GM18499 (cell line): ENCODE data around the gene DUS1L.

Experiments
- ATAC-seq: cut with Tn5 transposase; IDR thresholded peaks from one replicate; pipeline ENCODE4 v1.9.1; 2021; ENCODE audit warnings: moderate number of reproducible peaks; ENCODE audit not compliant: insufficient read depth, unreplicated experiment

The DUS1L gene

DNA sequence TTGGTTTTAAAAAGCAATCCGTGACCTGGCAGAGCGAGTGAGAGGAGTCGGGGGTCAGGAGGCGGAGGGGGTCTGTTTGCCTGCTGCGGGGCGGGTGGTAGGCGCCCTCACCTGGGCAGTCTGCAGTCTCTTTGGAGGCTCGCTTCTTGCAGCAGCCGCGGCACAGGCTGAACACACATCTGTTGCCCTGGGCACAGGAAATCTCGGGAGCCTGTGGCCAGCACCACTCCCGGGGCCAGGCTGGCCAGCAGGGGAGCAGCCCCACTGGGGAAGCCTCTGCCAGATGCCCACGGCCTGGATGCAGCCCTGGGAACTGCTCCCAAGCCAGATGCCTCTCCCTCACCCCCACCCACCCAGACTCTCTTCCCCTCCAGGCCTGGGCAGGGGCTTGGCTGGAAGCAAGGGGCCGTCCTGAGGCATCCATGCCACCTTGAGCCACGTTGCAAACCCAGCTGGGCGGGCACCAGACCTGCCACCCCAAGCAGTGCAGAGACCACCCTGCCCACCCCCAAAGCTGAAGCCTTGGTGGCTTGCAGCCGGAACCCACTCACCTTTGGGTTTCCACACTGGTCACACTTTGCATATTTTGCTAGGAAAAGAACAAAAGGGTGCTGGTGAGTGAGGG is 7.3 kb downstream of the DUS1L start:
- no peak for ATAC-seq

DNA sequence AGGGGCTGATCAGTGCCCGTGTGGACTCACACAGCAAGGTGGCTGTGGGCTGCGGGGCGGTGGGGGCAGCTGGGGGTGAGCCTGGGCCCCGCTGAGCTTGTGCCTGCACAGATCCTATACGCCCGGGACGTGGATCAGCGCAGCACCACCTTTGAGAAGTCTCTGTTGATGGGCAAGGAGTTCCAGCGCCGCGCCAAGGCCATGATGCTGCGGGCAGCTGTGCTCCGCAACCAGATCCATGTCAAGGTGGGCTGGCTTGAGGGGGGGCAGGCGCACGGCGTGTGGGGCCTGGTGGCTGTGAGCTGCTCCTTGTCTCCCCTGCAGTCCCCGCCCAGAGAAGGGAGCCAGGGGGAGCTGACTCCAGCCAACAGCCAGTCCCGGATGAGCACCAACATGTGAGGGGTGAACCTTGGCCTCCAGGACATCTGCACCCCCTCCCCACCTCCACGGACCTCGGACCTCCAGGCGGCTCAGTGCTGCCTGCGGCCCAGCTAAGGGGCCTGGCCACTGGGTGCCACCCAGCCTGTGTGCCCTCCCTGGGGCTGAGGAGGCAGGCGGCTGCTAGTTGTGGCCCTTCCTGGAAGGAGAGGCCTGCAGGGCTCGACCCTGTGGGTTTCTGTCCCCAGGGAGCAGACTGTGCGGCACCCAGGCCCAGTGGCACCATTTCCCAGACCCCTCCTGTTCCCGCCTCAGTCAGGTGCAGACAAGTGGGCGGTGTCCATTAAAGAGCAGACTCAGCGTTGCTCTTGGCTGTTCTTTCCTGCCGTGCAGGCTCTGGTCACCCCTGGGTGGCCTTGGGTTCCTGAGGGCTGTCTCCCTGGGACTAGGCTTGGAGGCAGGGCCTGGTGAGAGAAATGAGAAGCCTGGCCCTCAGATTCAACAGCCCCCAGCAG is 8.6 kb downstream of the DUS1L start:
- ATAC-seq: no peak

DNA sequence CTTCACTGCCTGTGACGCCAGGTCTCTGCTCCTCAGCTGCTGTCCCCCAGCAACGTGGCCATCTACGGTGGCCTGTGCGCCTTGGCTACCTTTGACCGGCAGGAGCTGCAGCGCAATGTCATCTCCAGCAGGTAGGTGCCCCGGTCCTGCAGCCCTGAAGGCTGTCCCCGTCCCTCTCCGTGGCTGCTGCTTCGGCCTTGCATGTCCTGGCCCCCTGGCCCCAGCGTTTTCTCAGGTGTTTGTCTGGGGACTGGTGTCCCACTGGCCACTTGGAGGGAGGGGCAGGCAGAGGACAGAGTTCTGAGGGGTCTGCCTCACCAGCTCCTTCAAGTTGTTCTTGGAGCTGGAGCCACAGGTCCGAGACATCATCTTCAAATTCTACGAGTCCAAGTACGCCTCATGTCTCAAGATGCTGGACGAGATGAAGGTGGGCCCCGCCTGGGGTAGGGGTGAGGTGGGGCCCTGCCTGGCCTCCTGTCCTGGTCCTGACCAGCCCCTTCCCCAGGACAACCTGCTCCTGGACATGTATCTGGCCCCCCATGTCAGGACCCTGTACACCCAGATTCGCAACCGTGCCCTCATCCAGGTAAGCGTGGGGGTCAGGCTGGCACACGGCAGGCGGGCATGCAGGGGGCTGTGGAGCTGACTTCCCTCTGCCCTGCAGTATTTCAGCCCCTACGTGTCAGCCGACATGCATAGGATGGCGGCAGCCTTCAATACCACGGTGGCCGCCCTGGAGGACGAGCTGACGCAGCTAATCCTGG is 9.5 kb downstream of the DUS1L start:
- ATAC-seq: no peak

DNA sequence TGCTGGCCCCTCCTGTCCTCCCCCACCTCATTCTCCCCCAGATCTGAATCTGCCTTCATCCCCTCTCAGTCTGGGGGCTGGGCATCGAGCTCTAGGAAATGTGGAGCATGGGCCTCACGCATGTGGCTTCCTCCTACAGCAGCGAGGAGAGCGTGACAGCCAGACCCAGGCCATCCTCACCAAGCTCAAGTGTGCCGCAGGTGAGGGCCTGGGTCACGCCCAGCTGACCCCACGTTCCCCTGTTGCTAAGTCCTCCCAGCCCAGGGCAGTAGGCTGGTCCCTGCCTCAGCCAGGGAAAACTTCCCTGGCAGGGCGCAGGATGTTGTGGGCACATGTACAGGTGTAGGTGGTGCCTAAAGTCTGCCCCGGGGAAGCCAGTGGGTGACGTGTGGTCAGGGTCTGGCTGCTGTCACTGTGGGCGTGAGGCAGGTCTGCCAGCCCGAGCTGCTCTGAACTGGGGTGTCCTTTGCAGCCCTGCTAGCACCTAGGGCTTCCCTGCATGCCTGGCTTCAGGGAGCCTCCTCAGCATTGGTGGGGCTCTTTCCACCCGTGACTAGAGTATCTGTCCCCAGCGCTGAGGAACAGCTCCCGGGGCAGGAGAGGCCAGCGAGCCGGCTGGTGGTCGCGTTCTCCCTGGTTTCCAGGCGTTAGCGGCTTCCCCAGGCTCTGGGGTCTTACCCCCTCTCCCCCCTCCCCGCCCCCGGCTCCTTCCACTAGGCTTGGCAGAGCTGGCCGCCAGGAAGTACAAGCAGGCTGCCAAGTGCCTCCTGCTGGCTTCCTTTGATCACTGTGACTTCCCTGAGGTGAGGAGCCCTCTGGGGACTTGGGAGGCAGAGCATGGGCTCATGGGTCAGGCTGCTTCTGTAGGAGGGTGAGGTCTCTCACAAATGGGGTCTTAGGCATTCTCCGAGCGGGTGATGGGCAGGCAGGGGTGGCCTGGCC is 10.3 kb downstream of the DUS1L start:
- ATAC-seq: no peak

DNA sequence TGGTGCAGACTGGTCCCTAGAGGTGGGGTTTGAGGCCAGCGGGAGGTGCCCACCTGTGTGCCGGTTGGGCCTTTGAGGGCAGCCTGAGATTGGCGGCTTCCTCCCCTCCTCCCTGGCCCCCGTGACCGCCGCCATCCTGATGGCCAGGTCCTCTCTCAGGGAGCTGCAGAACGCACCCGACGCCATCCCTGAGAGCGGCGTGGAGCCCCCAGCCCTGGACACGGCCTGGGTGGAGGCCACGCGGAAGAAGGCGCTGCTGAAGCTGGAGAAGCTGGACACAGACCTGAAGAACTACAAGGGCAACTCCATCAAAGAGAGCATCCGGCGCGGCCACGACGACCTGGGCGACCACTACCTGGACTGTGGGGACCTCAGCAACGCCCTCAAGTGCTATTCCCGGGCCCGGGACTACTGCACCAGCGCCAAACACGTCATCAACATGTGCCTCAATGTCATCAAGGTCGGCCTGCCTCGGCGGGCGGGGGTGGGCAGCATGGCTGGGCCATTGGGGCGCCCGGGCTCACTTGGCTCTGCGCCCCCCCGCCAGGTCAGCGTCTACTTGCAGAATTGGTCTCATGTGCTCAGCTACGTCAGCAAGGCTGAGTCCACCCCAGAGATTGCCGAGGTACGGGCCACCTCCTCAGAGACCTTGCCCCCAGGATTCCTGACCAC is 11.1 kb downstream of the DUS1L start:
- ATAC-seq: no peak

DNA sequence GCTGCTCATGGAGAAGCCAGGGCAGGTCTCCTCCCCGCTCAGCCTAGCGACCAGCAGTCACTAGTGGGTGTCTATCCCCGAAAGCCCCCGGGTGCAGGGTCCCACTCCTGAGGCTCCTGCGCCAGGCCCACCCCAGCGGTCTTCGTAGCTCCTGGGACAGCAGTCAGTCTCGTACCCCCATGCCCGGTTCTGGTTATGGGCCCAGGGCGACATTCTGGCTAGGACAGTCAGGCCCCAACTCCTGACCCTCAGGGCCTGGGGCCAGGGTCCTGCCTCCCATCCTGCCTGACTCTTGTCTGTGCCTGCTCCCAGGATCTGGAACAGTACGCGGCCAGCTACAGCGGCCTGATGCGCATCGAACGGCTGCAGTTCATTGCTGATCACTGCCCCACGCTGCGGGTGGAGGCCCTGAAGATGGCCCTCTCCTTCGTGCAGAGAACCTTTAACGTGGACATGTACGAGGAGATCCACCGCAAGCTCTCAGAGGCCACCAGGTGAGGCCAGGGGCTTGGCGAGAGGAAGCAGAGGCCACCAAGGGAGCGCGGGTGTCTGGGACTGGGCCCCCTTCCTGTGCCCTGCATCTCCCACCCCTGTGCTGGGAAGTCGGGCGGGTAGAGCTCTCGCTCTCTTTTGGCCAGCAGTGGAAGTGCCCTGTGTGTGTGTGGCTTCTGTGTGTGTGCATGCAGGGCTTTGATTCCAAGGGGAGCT is 11.9 kb downstream of the DUS1L start:
- no peak for ATAC-seq

DNA sequence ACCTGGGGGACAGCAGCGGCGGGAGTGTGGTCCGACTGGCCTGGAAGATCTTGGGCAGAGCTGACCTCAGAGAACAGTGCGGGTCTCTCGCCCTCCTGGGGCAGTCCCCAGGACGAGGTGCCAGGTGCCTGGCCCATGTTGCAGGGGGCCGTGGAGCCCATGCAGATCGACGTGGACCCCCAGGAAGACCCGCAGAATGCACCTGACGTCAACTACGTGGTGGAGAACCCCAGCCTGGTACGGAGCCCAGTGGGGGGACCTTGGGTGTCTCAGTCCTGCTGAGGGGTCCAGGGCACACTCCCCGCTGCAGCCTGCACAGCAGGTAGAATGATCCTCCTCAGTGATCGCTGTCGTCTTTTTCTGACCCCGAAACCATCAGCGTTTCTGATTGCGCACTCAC is 12.5 kb downstream of the DUS1L start:
- no peak for ATAC-seq

DNA sequence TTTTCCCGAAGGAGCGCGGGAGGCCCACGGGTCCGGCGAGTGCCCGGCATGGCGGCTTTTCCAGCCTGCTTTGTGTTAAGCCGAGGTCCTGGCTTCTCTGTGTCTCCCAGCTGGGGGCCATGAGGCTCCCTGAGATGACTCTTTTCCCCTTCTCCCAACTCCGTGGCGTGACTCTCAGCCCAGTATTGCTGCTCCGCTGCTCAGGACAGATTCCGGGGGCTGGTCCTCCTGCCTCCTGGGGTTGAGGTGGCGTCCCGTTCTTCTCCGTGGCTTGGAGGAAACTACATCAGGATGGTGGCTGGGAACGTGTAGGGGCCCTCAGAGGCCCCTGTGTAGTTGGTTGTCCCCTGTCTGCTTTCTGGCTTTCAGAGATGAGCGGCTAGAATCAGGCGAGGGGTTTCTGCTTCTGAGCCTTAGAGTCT is 13.0 kb downstream of the DUS1L start:
- ATAC-seq: no peak

DNA sequence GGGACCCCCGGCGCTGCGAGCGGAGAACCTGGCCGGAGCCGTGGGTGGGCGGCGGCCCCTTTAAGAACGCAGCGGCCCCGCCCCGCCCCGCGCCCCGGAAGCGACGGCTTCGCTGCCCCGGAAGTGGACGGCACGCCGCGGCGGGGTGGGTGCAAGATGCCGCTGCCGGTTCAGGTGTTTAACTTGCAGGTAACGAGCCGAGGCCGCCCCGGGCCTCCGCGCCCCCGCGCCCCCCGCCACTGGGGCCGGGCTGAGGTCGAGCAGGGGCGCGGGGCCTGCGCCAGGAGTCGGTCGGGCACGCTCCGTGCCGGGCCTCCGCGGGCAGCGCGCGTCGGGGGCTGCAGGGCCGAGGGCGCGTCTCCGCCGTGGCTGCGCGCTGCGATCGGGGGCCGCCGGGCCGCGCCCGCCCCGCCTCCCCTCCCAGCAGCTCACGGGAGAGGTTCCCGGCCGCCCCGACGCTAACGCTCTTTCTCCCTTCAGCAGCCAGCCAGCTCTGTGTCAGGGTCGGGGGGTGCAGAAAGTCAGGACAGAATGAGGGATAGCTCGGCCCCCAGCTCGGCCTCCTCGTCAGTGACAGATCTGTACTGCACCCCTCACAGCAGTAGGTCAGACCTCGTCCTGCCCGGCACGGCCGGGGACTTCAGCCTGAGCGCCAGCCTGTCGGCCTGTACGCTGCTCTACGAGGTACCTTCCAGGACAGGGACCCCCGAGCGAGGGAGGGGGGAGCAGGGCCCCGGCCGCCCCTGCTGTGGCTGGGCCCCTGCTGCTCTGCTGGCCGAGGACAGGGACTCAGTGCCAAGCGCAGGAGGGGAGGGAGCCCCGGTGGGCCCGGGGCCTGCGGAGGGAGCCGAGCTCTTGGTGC is 13.6 kb downstream of the DUS1L start, which contains the start of the genes GPS1 and RFNG:
Gene GPS1, plus strand, starts transcription at position 123 of the 862 bp plus-strand sequence. Its CDS starts 34 bp downstream, at position 157.
Gene RFNG, minus strand, starts transcription at position 36 of the 862 bp plus-strand sequence. CDS start 45 bp downstream, outside the sequence.
- no peak for ATAC-seq

DNA sequence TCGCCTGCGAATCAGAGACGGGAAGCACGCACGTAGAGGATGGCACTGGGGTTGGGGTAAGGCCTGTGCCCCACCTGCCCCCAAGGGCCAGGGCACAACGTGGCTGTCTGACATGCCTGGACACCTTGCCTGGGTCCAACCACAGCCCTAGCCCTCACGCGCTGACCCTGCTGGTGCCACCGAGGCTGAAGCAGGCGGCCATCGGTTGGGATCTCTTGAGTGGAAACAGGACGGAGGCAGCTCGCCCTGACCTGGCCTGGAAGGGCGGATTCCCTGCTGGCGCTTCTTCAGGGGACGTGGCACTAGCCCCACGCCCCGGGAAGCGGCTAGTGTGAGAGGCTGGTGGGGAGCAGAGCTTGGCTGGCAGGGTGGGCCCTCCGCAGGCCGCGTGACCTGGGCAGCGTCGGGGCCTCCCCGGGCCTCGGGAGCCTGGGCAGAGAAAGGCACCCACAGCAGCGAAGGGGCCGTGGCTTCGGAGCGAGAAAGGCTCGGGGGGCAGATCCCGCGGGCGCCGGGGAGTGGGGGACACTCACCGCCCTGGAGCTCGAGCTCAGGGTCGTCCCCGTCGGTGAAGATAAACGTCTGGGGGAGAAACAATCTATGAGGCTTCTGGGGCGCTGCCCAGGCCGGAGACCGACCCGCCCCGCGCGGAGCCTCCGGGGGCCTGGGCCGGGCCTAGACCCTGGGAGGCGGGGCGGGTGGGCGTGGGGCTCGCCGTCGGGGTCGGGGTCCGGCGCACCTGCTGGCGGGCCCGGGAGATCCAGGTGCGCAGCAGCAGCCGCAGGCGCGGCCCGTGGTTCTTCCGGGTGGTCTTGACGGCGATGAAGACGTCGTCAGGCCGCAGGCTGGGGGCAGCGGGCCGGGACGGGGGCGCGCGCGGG is 14.6 kb downstream of the DUS1L start:
- no peak for ATAC-seq

DNA sequence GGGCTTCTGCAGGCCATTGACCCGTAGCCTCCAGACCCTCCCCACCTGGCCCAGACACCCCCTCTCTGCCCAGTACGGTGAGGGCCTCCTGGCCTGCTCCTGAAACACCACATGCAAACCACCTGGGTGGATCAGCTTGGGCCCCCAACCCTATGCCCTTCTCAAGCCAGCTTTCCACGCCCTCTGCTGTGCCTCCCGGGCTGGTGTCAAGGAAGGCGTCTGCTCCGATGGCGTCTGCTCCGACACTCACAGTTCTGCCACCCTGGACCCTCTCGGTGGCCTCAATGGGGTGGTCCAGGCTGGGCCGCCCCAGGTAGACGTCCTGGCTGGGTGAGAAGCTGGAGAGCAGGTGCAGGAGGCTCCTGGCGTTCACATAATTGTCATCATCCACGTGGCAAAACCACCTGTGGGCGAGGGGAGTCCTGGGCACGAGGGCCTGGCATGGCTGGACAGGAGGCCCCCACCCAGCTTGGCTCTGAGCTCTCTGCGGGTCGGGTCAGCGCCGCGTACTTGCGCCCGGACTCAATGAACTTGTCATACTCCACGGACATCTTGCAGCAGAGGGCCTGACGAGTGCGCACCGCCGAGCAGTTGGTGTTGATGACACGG is 15.3 kb downstream of the DUS1L start:
- ATAC-seq: no peak

DNA sequence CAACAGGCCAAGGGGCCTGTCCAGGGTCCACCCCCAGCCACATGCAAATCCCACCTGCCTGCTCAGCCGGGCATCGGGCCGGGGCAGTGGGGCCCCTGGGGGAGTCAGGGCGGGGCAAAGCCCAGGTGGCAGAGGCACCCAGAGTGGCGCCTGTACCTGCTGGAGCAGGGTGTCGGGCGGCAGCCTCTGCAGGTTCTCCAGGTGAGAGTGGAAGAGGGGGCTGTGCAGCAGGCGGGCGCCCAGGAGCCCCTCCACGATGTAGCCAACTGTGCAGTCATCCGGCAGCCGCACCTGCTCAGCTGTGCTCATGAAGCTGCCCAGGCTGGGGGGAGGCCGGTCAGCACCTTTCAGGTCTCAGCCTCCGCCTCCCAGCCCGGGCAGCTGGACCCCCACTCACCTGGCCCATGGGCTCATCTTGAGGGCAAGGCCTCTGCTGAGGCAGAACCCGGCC is 16.1 kb downstream of the DUS1L start:
- ATAC-seq: no peak

DNA sequence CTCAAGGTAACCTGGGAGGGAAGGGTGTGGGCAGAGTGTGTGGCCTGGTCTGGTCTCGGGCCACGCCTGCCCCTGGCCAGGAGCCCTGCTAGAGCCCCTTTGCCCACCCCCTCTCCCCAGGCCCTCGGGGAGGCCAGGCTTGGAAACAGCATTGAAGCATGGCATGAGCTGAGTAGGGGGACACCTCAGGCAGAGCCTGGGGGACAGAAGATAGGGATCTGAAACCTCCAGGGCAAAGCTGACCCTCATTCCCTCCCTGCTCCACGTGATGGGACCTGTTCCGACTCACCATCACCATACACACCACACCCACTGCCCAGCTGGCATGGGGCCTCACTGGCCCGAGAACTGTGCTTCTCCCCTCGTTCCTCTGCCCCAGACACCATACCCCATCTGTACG is 16.5 kb downstream of the DUS1L start:
- no peak for ATAC-seq

DNA sequence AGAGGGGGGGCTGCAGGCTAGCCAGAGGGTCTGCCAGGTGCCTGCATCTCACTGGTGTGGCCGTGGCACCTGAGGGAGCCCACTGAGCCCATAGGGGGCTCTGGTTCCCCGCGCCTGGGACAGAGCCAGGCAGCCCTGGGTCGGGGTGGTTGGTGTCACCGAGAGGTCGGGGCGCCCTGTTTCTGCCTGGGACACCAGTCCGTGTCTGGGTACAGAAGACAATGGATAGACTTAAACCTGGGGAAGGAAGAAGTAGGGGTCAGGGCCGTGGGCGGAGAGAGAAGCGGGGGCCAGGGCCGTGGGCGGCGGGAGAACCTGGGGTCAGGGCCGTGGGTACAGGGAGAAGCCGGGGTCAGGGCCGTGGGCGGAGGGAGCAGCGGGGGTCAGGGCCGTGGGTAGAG is 17.0 kb downstream of the DUS1L start:
- no peak for ATAC-seq

DNA sequence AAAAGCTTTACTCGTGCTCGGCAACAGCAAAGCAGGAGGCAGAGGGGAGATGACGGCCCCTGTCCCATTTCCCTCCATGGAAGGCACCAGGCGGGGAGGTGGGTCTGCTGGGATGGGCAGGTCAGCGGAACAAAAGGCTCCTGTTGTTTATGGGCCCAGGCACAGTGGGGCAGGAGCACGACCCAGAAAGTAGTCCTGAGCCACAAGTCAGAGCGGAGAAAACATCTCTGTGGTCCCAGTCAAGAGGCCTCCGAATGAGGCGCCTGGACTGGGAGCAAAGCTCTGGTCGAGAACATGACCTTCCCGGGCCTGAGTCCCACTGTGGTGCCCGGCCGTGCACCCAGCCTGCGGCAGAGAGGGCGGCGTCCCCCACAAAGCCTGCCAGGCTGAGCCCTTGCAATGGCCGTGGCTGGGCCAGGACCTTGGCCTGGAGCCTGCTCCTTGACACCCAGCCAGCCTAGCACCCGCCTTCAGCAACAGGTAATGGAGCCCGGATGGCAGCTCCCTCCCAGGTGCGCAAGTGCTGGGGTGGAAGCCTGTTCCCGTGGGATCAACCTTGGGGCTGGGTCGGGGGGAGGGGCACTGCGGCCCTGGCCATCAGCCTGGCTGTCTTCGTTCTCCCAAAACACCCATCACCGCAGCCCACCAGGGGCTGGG is 17.6 kb downstream of the DUS1L start:
- no peak for ATAC-seq

DNA sequence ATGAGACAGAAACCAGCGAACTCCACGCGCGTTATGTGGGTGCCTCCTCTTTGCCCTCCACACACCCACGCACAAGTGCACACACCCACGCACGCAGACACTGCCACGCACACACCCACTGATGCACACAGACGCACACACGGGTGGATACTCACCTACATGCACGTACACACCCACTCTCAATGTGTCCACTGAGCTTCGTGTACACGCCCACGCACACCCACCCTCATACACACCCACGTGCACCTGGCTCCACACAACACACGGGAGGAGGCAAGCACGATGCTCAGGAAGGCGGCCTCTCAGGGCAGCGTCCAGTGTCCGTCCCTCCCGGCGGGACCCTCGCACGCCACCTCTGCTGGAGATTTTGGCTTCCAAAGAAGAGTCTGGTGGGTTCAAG is 18.2 kb downstream of the DUS1L start:
- ATAC-seq: no peak
